GM20000 (cell line): ENCODE results near the gene ZNF80.

Experiments used
- DNase-seq: peaks from one replicate; pipeline ENCODE4 v3.0.0; 2012; ENCODE audit warnings: low spot score
- TF ChIP-seq, protein P1 (sequence below): IDR thresholded peaks from 2 replicates; pipeline ENCODE4 v1.5.1; 2012; ENCODE audit warnings: mild to moderate bottlenecking, control low read depth; ENCODE audit errors: extremely low read depth, missing control alignments

ZNF80 gene

DNA sequence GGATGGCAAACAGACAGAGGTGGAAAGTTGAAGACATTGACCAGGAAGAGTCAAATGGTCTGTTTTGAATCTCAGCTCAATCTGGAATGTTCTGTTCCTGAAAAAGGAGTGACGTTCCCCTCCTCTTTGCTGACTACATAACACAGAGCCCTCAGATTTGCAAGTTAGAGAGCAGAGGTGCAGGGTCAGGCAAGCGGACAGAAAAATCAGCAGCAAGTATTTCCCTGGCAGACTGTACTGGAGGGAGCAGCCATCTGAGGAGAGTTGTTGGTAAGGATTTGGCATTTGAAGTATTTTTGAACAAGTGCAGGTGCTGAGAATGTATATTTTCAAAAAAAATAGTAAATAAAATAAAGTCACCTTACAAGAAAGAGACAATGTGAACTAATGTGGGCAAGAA, 17.6 kb downstream of the ZNF80 start:
- DNase-seq = no peak
- TF ChIP-seq, protein P1, sequence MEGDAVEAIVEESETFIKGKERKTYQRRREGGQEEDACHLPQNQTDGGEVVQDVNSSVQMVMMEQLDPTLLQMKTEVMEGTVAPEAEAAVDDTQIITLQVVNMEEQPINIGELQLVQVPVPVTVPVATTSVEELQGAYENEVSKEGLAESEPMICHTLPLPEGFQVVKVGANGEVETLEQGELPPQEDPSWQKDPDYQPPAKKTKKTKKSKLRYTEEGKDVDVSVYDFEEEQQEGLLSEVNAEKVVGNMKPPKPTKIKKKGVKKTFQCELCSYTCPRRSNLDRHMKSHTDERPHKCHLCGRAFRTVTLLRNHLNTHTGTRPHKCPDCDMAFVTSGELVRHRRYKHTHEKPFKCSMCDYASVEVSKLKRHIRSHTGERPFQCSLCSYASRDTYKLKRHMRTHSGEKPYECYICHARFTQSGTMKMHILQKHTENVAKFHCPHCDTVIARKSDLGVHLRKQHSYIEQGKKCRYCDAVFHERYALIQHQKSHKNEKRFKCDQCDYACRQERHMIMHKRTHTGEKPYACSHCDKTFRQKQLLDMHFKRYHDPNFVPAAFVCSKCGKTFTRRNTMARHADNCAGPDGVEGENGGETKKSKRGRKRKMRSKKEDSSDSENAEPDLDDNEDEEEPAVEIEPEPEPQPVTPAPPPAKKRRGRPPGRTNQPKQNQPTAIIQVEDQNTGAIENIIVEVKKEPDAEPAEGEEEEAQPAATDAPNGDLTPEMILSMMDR = no peak

DNA sequence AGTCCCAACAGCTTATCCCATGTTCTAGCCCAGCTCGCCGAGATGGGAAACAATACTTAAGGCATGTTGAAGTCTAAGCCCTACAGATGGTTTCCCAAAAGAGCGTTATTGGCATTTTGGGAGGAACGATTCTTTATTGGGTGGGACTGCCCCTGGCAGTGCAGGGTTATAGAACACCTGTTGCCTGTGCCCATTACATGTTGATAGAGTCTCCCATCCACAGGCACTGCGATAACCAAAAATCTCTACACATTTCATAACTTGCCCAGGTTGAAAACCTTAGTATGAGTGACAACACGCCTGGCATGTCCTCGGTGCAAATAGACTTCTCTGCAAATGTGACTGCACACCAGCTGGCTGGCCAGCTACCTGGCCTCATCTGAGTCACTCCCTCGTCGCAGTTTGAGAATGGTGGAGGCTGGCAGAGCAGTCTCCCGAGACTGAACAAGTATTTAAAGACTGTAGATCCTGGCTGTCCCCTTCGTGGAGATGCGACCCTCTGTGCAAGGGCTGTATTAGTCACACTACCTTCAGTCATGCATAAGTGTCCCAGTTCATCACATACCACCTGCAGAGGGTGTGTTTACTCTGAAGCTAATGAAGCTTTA, 18.7 kb downstream of the ZNF80 start:
- no peak for DNase-seq

DNA sequence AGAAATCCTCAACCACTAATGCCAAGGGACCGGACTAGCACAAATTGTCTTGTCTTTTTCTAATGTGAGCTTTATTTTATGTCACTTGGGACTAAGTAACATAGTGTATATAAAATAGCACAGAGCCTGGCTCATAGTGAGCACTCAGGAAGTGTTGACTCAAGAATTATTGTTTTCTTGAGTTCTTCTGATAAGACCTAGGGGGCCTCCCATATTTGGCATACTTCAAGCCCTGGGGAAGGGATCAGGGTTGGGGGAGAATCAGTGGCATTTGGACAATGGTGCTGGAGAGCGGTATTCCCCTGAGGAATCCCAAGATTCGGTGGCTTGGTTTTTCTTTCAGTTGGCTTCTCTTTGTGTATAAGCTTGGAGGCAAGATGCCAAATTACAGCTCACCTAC, 19.4 kb downstream of the ZNF80 start:
- no peak for DNase-seq
- TF ChIP-seq, protein P1 = no peak

More for the DNA sequence above, 18.7 kb downstream of the ZNF80 start:
- TF ChIP-seq, protein P1 = no peak

DNA sequence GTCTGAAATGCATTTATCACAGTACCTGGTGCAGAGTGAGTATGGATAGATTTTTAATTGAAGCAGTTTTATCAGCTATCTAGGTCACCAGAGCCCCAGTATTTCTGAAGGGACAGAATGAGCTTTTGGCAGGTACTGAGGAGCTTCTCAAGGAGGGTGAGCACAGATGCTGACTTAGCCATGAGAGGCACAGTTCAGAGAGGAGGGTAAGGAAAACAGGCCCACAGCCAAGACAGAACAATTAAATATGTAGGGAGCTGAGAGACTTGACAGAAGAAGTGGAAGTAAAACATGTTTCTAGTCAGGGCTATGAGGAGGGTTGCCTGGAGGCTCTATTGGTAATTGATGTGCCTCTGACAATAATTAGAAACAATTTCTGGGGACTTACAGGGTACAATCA, 20.1 kb downstream of the ZNF80 start:
- TF ChIP-seq, protein P1 = no peak
- DNase-seq = no peak

DNA sequence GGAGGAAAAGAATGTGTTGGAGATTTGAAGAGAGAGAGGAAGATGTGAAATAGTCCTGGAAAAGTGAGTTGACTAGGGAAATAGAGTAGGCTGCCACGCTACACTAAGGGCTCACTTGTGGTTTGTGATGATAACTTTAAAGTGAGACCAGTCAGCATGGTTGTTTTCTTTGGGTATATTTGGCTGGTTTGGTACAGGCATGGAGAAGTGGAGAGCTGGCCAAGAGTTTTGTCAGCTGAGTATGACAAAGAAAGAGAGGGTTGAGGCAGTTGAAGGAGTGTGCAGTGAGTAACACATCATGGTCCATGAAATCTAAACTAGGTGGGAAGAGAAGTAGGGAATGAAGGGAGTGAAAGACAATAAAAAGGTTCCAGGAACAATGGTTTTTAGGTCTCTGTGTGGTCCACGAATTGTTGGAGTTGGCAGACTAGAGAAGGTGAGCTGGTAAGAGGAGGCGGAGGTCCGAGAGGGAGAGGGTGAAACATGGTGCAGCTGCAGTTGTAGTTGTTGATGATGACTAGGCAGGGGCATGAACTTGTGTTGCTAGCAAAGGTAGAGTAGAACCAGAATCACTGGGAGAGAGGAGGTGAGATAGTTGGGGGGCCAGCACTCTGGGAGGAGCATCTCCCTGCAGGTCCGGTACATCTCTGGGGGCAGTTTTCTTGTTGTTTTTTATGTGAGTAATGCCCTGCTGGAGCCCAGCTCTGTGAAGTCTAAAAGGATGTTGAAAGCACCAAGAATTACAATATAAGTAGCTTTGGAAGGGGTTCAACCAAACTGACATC, 21.0 kb downstream of the ZNF80 start:
- DNase-seq = no peak
- TF ChIP-seq, protein P1 = no peak

DNA sequence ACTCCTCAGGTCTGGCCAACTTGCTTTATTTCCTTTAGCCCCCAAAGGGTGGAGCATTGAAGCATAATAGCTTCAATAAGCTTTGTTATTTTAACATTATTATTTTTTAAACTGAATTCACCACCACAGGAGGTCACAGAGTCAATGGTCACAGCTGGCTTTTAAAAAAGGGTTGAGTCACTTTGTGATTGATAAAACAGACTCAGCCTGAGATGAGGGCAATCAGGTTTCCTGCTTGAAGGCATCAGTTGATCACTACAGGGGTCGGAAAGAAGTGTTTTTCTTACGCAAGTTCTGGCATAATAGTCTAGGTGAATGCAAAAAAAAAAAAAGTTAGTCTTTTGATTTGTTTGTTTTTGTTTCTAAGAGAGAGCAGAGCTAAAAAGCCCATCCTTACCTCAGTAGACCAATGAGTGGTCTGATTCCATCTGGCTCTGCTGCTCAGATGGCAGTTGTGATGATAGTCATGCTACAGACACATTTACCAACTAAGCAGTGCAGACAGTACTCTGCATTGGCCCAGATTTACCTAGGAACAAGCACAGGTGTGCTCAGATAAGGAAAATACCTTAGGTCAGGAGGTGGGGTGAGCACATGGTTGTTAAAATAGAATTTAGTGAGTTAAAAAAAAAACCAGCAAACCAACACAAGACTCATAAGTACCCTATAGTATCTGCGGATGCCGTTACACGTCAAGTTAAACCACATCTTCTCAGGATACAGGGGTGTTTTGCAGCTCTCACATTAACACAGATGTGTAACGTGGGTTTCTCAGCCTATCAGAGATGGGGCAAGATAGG, 22.6 kb downstream of the ZNF80 start:
- DNase-seq = no peak
- TF ChIP-seq, protein P1 = no peak
